WTC11 (cell line): ENCODE measurements around the gene TTK. TPM values are rescaled to one million over a fixed set of nuclear protein-coding genes. Genes with fewer than 3 reads are reported as not detected.

Experiments
- ATAC-seq: fragments of 200-7000 bp; cut with Tn5 transposase; 2 replicates; pipeline ENCODE4 v1.10.0; 2021; ENCODE audit warnings: mild to moderate bottlenecking, moderate library complexity
- CTCF ChIA-PET: fragments of 300-600 bp; sonication (Branson Sonifier 250); formaldehyde crosslinking; loops from one replicate; lab custom pipeline; 2021; ENCODE audit warnings: antibody characterized with exemption; lab: Charles Lee
- POLR2A ChIA-PET: fragments of 350-600 bp; sonication (Branson Sonifier 250); formaldehyde crosslinking; loops from one replicate; lab custom pipeline; 2021; ENCODE audit warnings: antibody characterized with exemption; lab: Charles Lee
- DNase-seq: peaks from one replicate; pipeline ENCODE4 v3.0.0; 2021; ENCODE audit warnings: low spot score
- H3K27ac Mint-ChIP-seq: 2 replicates; pipeline ENCODE4 v1.8.0; 2021; ENCODE audit warnings: mixed read lengths
- H3K27me3 Mint-ChIP-seq: 2 replicates; pipeline ENCODE4 v1.8.0; 2021; ENCODE audit warnings: low read depth, mild to moderate bottlenecking, moderate library complexity, mixed read lengths
- H3K36me3 Mint-ChIP-seq: 2 replicates; pipeline ENCODE4 v1.8.0; 2021; ENCODE audit warnings: mixed read lengths
- H3K4me1 Mint-ChIP-seq: 2 replicates; pipeline ENCODE4 v1.8.0; 2022; ENCODE audit warnings: mixed read lengths
- H3K4me3 Mint-ChIP-seq: 2 replicates; pipeline ENCODE4 v1.8.0; 2021; ENCODE audit warnings: mild to moderate bottlenecking, moderate library complexity, mixed read lengths
- H3K9me3 Mint-ChIP-seq: 2 replicates; pipeline ENCODE4 v1.8.0; 2021; ENCODE audit warnings: mixed read lengths
- ATF3 ChIP-seq: sonication (generic); formaldehyde crosslinking; conservative IDR thresholded peaks from 2 replicates; pipeline ENCODE4 v1.8.1; 2022; ENCODE audit warnings: mild to moderate bottlenecking, missing genetic modification reagents
- E2F5 ChIP-seq: sonication (generic); formaldehyde crosslinking; IDR thresholded peaks from 2 replicates; pipeline ENCODE4 v1.8.1; 2022; ENCODE audit warnings: mild to moderate bottlenecking, moderate library complexity, missing genetic modification reagents
- ELF4 ChIP-seq: sonication (generic); formaldehyde crosslinking; IDR thresholded peaks from 2 replicates; pipeline ENCODE4 v1.8.1; 2022; ENCODE audit warnings: low read depth, mild to moderate bottlenecking, moderate library complexity, missing genetic modification reagents
- ESRRA ChIP-seq: sonication (generic); formaldehyde crosslinking; IDR thresholded peaks from 2 replicates; pipeline ENCODE4 v1.8.1; 2022; ENCODE audit warnings: mild to moderate bottlenecking, missing genetic modification reagents, borderline replicate concordance
- FOXK1 ChIP-seq: sonication (generic); formaldehyde crosslinking; IDR thresholded peaks from 2 replicates; pipeline ENCODE4 v1.8.0; 2022; ENCODE audit warnings: mild to moderate bottlenecking, moderate library complexity, missing genetic modification reagents
- HMGXB4 ChIP-seq: sonication (generic); formaldehyde crosslinking; IDR thresholded peaks from 2 replicates; pipeline ENCODE4 v1.8.1; 2023; ENCODE audit warnings: mild to moderate bottlenecking, moderate library complexity, missing genetic modification reagents
- JAZF1 ChIP-seq: fragments of 250-450 bp; sonication (Bioruptor Pico); IDR thresholded peaks from 2 replicates; pipeline ENCODE4 v1.9.0; 2021; ENCODE audit warnings: moderate library complexity, mild to moderate bottlenecking, inconsistent platforms
- MAX ChIP-seq: sonication (generic); formaldehyde crosslinking; IDR thresholded peaks from 2 replicates; pipeline ENCODE4 v1.8.0; 2022; ENCODE audit warnings: mild to moderate bottlenecking, missing genetic modification reagents
- NFE2L1 ChIP-seq: sonication (generic); formaldehyde crosslinking; IDR thresholded peaks from 2 replicates; pipeline ENCODE4 v1.8.1; 2023; ENCODE audit warnings: missing genetic modification reagents
- PRDM15 ChIP-seq: sonication (generic); formaldehyde crosslinking; IDR thresholded peaks from 2 replicates; pipeline ENCODE4 v1.8.0; 2022; ENCODE audit warnings: missing genetic modification reagents
- PREB ChIP-seq: sonication (generic); formaldehyde crosslinking; IDR thresholded peaks from 2 replicates; pipeline ENCODE4 v1.8.1; 2022; ENCODE audit warnings: mild to moderate bottlenecking, missing genetic modification reagents, moderate library complexity, borderline replicate concordance
- SMAD3 ChIP-seq: sonication (generic); formaldehyde crosslinking; IDR thresholded peaks from 2 replicates; pipeline ENCODE4 v1.8.0; 2022; ENCODE audit warnings: missing genetic modification reagents, mild to moderate bottlenecking, borderline replicate concordance
- ZNF138 ChIP-seq: sonication (generic); formaldehyde crosslinking; conservative IDR thresholded peaks from 2 replicates; pipeline ENCODE4 v1.8.1; 2022; ENCODE audit warnings: mild to moderate bottlenecking, moderate library complexity, missing genetic modification reagents
- ZNF219 ChIP-seq: sonication (generic); formaldehyde crosslinking; IDR thresholded peaks from 2 replicates; pipeline ENCODE4 v1.8.0; 2023; ENCODE audit warnings: missing genetic modification reagents, mild to moderate bottlenecking, borderline replicate concordance
- ZNF232 ChIP-seq: sonication (generic); formaldehyde crosslinking; IDR thresholded peaks from 2 replicates; pipeline ENCODE4 v1.8.0; 2022; ENCODE audit warnings: mild to moderate bottlenecking, missing genetic modification reagents
- ZNF396 ChIP-seq: fragments of 250-450 bp; sonication (Bioruptor Pico); IDR thresholded peaks from 2 replicates; pipeline ENCODE4 v1.8.0; 2021; ENCODE audit warnings: mild to moderate bottlenecking, moderate library complexity, borderline replicate concordance
- ZNF423 ChIP-seq: fragments of 250-450 bp; sonication (Bioruptor Pico); IDR thresholded peaks from 2 replicates; pipeline ENCODE4 v2.1.2; 2022; ENCODE audit warnings: mild to moderate bottlenecking, moderate library complexity
- total RNA-seq: library from RNA; stranded (reverse); gene quantifications from 3 replicates; pipeline ENCODE4 v1.2.3, GENCODE V29; 2021
- TF ChIP-seq, protein P1 (sequence below): sonication (generic); formaldehyde crosslinking; IDR thresholded peaks from 2 replicates; pipeline ENCODE4 v1.8.0; 2022; ENCODE audit warnings: mild to moderate bottlenecking, missing genetic modification reagents
- TF ChIP-seq, protein P2 (sequence below): sonication (generic); formaldehyde crosslinking; IDR thresholded peaks from 2 replicates; pipeline ENCODE4 v1.8.1; 2022; ENCODE audit warnings: missing genetic modification reagents, borderline replicate concordance

The TTK gene
- total RNA-seq, 1 experiment from 2014 or later = 51.0 TPM

DNA sequence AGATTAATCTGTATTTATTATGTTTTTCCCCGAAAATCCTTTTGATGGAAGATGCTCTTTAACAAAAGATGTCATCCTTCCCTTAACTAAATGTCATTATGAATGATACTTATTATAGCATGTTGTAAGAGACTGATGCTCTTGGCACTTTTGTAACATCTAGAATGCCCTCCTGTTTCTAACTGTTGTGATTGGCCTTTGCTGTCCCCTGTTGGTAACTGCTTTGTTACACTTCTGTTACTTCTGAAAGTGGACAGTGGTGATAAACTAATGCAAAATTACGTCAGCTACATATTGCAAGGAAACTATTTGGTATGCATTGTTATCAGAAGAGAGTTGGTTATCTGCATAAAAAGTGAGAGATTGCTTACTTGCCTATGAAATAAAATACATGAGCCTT lies 5.8 kb downstream of the TTK start:
- TF ChIP-seq ZNF396 = no peak
- no peak for TF ChIP-seq FOXK1 (CRISPR knock-in tag)
- TF ChIP-seq PREB (CRISPR knock-in tag) = no peak
- TF ChIP-seq NFE2L1 (CRISPR knock-in tag) = no peak
- TF ChIP-seq ZNF423 = no peak
- no peak for TF ChIP-seq SMAD3 (CRISPR knock-in tag)
- TF ChIP-seq, protein P1, sequence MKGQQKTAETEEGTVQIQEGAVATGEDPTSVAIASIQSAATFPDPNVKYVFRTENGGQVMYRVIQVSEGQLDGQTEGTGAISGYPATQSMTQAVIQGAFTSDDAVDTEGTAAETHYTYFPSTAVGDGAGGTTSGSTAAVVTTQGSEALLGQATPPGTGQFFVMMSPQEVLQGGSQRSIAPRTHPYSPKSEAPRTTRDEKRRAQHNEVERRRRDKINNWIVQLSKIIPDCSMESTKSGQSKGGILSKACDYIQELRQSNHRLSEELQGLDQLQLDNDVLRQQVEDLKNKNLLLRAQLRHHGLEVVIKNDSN (CRISPR knock-in tag) = no peak
- TF ChIP-seq JAZF1 (CRISPR knock-in tag) = no peak
- DNase-seq = no peak
- Mint-ChIP-seq H3K27me3 (no peaks in the 10 kb centered on the region), H3K36me3 (peaks cover 72% of the 10 kb centered on the region), H3K27ac (no peak overlapping the region), H3K4me3 (no peak overlapping the region), H3K9me3 (no peaks in the 10 kb centered on the region), H3K4me1 (peaks cover 13% of the 10 kb centered on the region)
- POLR2A ChIA-PET = no interaction called here
- ATAC-seq = no peak
- CTCF ChIA-PET = interaction anchor here (1.4 to 1.5 kb wide), 2 partner anchors 61 to 64 kb away, joined by 5 to 7 read pairs; no protein-coding TSS in a partner anchor

GRCh38 chr6:80015839-80016435 lies 11.5 kb downstream of the TTK start:
- ChIA-PET CTCF (no interaction called here), POLR2A (no interaction called here)
- H3K4me3 Mint-ChIP-seq = no peak overlapping the region
- H3K9me3 Mint-ChIP-seq = no peaks in the 10 kb centered on the region
- TF ChIP-seq, protein P2, sequence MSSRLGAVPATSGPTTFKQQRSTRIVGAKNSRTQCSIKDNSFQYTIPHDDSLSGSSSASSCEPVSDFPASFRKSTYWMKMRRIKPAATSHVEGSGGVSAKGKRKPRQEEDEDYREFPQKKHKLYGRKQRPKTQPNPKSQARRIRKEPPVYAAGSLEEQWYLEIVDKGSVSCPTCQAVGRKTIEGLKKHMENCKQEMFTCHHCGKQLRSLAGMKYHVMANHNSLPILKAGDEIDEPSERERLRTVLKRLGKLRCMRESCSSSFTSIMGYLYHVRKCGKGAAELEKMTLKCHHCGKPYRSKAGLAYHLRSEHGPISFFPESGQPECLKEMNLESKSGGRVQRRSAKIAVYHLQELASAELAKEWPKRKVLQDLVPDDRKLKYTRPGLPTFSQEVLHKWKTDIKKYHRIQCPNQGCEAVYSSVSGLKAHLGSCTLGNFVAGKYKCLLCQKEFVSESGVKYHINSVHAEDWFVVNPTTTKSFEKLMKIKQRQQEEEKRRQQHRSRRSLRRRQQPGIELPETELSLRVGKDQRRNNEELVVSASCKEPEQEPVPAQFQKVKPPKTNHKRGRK (CRISPR knock-in tag) = no peak
- no peak for TF ChIP-seq HMGXB4 (CRISPR knock-in tag)
- TF ChIP-seq ZNF219 = no peak
- TF ChIP-seq ELF4 = no peak
- TF ChIP-seq MAX (CRISPR knock-in tag) = no peak
- TF ChIP-seq ZNF232 (CRISPR knock-in tag) = no peak
- no peak for TF ChIP-seq ZNF138 (CRISPR knock-in tag)
- TF ChIP-seq E2F5 = no peak
- TF ChIP-seq ATF3 (CRISPR knock-in tag) = no peak
- no peak for TF ChIP-seq ESRRA (CRISPR knock-in tag)
- TF ChIP-seq PRDM15 = no peak
- no peaks in the 10 kb centered on the region for H3K4me1 Mint-ChIP-seq
- no peaks in the 10 kb centered on the region; the same call in 1 of the 2 replicates for H3K27me3 Mint-ChIP-seq
- H3K36me3 Mint-ChIP-seq = peaks cover 64% of the 10 kb centered on the region
- no peak for ATAC-seq
- no peak overlapping the region for H3K27ac Mint-ChIP-seq
- no peak for DNase-seq
